Thyroid gland (tissue), 4 donors: ENCODE results near the gene ZNF644. TPM values are rescaled to one million over a fixed set of nuclear protein-coding genes. Genes with fewer than 3 reads are reported as not detected.

Source experiments
- DNase-seq, 2 donors: peaks; one replicate each; pipeline ENCODE4 v3.0.0-alpha.2; 2019
- H3K27ac ChIP-seq, 3 donors: fragments of 200-600 bp; sonication (generic); 1 replicate in 2 of 3; 2 replicates in 1 of 3; pipeline ENCODE4 v1.5.1; 2016 to 2019; ENCODE audit warnings: mild to moderate bottlenecking in 1 of 3, moderate library complexity in 1 of 3
- H3K27me3 ChIP-seq: fragments of 200-600 bp; sonication (generic); one replicate; pipeline ENCODE4 v1.5.1; 2019
- H3K36me3 ChIP-seq, 2 donors: fragments of 200-600 bp; sonication (generic); one replicate each; pipeline ENCODE4 v1.5.1; 2016 to 2019
- H3K4me1 ChIP-seq, 2 donors: fragments of 200-600 bp; sonication (generic); one replicate each; pipeline ENCODE4 v1.5.1; 2017 to 2019
- H3K4me3 ChIP-seq, 3 donors: fragments of 200-600 bp; sonication (generic); replicated peaks in 1 of 3; 1 replicate in 2 of 3; 2 replicates in 1 of 3; pipeline ENCODE4 v1.5.1; 2016; ENCODE audit warnings: mild to moderate bottlenecking in 1 of 3
- H3K9me3 ChIP-seq: fragments of 200-600 bp; sonication (generic); one replicate; pipeline ENCODE4 v1.5.1; 2017
- POLR2A ChIP-seq, 2 donors: fragments of 450-650 bp; IDR thresholded peaks; one replicate each; pipeline ENCODE4 v1.6.1; 2017; ENCODE audit warnings: antibody characterized with exemption in 2 of 2, mild to moderate bottlenecking in 2 of 2, moderate library complexity in 1 of 2
- WGBS, 2 donors: methylation state at CpG; one replicate each; pipeline ENCODE4 v1.1.5; 2017; 5-methylcytosine and 5-hydroxymethylcytosine counted together
- intact Hi-C: fragments of 100-400 bp; cut with DNase I; formaldehyde crosslinking; loops from one replicate; pipeline ENCODE4 v1.15.1; 2023
- total RNA-seq, 4 donors: library from RNA; depleted of rRNA; stranded (reverse); fragments of >200 nt; gene quantifications; one replicate each; pipeline ENCODE4 v1.2.3, GENCODE V29; 2016
- TF ChIP-seq, protein P1 (sequence below), 6 experiments: fragments of 200-600 bp in 3 of 6; fragments of 450-650 bp in 3 of 6; sonication (generic) in 3 of 6; IDR thresholded peaks; one replicate each; pipeline ENCODE4 v1.5.1; 2016 to 2019; ENCODE audit warnings: antibody characterized with exemption in 6 of 6, mild to moderate bottlenecking in 2 of 6, inconsistent platforms in 1 of 6, moderate library complexity in 1 of 6

Gene ZNF644
- total RNA-seq, 4 donors from 2014 or later = 70.2 to 105 (median 82.4) TPM

- Histone ChIP-seq H3K27me3 (no peaks in the 10 kb centered on the region), H3K9me3 (no peaks in the 10 kb centered on the region), H3K36me3 (no peaks in the 10 kb centered on the region), H3K4me1 (peaks cover 0 to 9% of the 10 kb centered on the region in 2 donors), H3K27ac (no peak overlapping the region), H3K4me3 (no peak overlapping the region)
- intact Hi-C loops = no loop called here
- TF ChIP-seq, protein P1, sequence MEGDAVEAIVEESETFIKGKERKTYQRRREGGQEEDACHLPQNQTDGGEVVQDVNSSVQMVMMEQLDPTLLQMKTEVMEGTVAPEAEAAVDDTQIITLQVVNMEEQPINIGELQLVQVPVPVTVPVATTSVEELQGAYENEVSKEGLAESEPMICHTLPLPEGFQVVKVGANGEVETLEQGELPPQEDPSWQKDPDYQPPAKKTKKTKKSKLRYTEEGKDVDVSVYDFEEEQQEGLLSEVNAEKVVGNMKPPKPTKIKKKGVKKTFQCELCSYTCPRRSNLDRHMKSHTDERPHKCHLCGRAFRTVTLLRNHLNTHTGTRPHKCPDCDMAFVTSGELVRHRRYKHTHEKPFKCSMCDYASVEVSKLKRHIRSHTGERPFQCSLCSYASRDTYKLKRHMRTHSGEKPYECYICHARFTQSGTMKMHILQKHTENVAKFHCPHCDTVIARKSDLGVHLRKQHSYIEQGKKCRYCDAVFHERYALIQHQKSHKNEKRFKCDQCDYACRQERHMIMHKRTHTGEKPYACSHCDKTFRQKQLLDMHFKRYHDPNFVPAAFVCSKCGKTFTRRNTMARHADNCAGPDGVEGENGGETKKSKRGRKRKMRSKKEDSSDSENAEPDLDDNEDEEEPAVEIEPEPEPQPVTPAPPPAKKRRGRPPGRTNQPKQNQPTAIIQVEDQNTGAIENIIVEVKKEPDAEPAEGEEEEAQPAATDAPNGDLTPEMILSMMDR (IDR thresholded peaks at IDR 0.05) = no peak
- no peak for TF ChIP-seq POLR2A (IDR thresholded peaks at IDR 0.05)
- DNase-seq = no peak
These were observed 31.8 kb downstream of the ZNF644 start for GRCh38 chr1:90989990-90990389.

DNA sequence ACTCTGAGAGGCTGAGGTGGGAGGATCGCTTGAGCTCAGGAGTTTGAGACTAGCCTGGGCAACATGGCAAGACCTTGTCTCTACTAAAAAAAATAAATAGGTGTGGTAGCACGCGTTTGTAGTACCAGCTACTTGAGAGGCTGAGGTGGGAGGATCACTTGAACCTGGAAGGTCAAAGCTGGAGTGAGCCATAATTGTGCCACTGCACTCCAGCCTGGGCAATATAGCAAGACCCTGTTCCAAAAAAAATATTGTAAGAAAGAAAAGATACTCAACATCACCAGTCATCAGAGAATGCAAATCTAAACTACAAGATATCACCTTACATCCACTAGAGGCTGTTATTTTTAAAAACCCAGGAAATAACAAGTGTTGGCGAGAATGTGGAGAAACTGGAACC is 32.5 kb downstream of the ZNF644 start:
- no peak for DNase-seq
- WGBS, 2 donors = 97% methylated on average over 4 of the region's 4 CpGs
- Histone ChIP-seq H3K27me3 (no peaks in the 10 kb centered on the region), H3K4me3 (no peak overlapping the region), H3K9me3 (no peaks in the 10 kb centered on the region), H3K4me1 (peaks cover 0 to 9% of the 10 kb centered on the region in 2 donors), H3K27ac (no peak overlapping the region), H3K36me3 (no peaks in the 10 kb centered on the region)
- TF ChIP-seq, protein P1 (IDR thresholded peaks at IDR 0.05) = no peak
- TF ChIP-seq POLR2A (IDR thresholded peaks at IDR 0.05) = no peak
- intact Hi-C loops = no loop called here

GRCh38 chr1:90987841-90988240 is 34.0 kb downstream of the ZNF644 start:
- Histone ChIP-seq H3K27ac (no peak overlapping the region), H3K9me3 (no peaks in the 10 kb centered on the region), H3K4me1 (peaks cover 0 to 9% of the 10 kb centered on the region in 2 donors), H3K27me3 (no peaks in the 10 kb centered on the region), H3K36me3 (no peaks in the 10 kb centered on the region), H3K4me3 (no peak overlapping the region)
- TF ChIP-seq POLR2A (IDR thresholded peaks at IDR 0.05) = no peak
- TF ChIP-seq, protein P1 (IDR thresholded peaks at IDR 0.05) = no peak
- intact Hi-C loops = no loop called here
- WGBS, 2 donors = 74 to 94% methylated on average over 2 of the region's 2 CpGs
- DNase-seq = no peak

GRCh38 chr1:90986953-90987352 is 34.9 kb downstream of the ZNF644 start:
- TF ChIP-seq, protein P1 (IDR thresholded peaks at IDR 0.05) = no peak
- no peaks in the 10 kb centered on the region for H3K27me3 ChIP-seq
- DNase-seq = no peak
- H3K9me3 ChIP-seq = no peaks in the 10 kb centered on the region
- intact Hi-C loops = no loop called here
- no peak overlapping the region for H3K27ac ChIP-seq
- H3K4me1 ChIP-seq = peaks cover 0 to 6% of the 10 kb centered on the region in 2 donors
- no peaks in the 10 kb centered on the region for H3K36me3 ChIP-seq
- no peak overlapping the region for H3K4me3 ChIP-seq
- 85 to 86% methylated on average over 2 of the region's 2 CpGs for WGBS, 2 donors

DNA sequence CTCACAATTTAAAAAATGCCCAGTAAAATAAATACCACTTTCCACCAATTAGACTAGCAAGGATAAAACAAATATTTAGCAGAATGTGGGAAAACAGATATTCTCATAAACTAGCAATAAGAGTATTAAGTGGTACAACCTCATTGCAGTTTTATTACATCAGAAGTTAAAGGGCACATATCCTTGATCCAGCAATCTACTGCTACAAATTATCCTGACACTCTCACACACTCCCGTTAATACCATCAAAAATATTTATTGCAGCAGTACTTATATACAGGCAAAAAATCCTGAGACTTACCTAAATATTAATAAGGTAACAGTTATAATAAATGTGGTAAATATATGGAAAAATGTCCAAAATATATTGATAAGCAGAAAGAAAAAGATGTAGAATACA is 44.3 kb downstream of the ZNF644 start:
- intact Hi-C loops = no loop called here
- no peak overlapping the region for H3K4me3 ChIP-seq
- WGBS, 2 donors = 93 to 98% methylated on average over 1 of the region's 1 CpG

More for the DNA sequence above, 44.3 kb downstream of the ZNF644 start:
- no peaks in the 10 kb centered on the region for H3K27me3 ChIP-seq
- H3K9me3 ChIP-seq = no peaks in the 10 kb centered on the region
- DNase-seq = no peak
- no peaks in the 10 kb centered on the region for H3K36me3 ChIP-seq
- TF ChIP-seq, protein P1 (IDR thresholded peaks at IDR 0.05) = no peak
- TF ChIP-seq POLR2A (IDR thresholded peaks at IDR 0.05) = no peak
- peaks cover 8 to 13% of the 10 kb centered on the region in 2 donors for H3K4me1 ChIP-seq
- no peak overlapping the region for H3K27ac ChIP-seq
